Astrocyte of the cerebellum (primary cell): ENCODE measurements around the gene AMDHD1.

Experiments used
- DNase-seq: peaks from one replicate; pipeline ENCODE4 v3.0.0-alpha.2; 2011; ENCODE audit warnings: low read depth
- H3K4me3 ChIP-seq: 2 replicates; pipeline ENCODE4 v1.5.1; 2011; ENCODE audit warnings: mild to moderate bottlenecking, low read depth, low read length, moderate library complexity
- in situ Hi-C: cut with HindIII; loops from 2 replicates; pipeline ENCODE4 v1.10.0; 2017; ENCODE audit warnings: low sequenced_read_pairs
- TF ChIP-seq, protein P1 (sequence below): IDR thresholded peaks from 2 replicates; pipeline ENCODE4 v1.5.1; 2012; ENCODE audit warnings: low read length, low read depth, moderate library complexity, mild to moderate bottlenecking; ENCODE audit errors: missing control alignments

The AMDHD1 gene

DNA sequence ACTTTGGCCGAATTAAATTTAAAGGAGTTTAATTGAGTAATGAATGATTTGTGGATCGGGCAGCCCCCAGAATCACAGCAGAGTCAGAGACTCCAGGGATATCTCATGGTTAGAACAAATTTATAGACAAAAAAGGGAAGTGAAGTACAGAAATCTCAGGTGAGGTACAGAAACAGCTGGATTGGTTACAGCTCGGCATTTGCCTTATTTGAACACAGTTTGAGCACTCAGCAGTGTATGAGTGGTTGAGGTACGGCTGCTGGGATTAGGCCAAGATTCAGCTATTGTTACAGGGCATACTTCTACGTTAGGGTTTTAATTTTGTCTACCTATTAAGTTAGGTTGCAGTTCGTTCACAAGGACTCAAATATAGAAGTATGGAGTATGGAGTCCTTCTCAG, 24.0 kb upstream of the AMDHD1 start:
- in situ Hi-C loops = no loop called here
- no peak for DNase-seq
- no peak overlapping the region for H3K4me3 ChIP-seq
- TF ChIP-seq, protein P1, sequence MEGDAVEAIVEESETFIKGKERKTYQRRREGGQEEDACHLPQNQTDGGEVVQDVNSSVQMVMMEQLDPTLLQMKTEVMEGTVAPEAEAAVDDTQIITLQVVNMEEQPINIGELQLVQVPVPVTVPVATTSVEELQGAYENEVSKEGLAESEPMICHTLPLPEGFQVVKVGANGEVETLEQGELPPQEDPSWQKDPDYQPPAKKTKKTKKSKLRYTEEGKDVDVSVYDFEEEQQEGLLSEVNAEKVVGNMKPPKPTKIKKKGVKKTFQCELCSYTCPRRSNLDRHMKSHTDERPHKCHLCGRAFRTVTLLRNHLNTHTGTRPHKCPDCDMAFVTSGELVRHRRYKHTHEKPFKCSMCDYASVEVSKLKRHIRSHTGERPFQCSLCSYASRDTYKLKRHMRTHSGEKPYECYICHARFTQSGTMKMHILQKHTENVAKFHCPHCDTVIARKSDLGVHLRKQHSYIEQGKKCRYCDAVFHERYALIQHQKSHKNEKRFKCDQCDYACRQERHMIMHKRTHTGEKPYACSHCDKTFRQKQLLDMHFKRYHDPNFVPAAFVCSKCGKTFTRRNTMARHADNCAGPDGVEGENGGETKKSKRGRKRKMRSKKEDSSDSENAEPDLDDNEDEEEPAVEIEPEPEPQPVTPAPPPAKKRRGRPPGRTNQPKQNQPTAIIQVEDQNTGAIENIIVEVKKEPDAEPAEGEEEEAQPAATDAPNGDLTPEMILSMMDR = no peak

DNA sequence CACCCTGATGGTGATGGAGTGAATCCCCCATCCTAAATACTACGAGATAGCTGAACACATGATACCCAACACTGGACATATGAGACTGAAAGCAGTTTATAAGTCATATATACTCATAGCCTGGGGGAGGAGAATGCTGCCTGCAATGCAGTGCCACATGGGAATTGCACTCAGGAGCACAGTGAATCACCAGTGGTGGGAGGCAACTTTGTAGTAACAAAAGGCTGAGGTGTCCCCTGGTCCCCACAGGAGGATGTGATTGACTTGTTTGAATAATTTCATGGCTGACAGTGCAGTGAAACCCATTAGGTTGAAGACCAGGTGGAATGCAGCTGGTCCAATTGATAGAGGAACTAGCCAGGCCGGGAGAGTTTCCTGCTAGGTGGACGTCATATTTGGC, 20.9 kb upstream of the AMDHD1 start:
- no peak for DNase-seq
- in situ Hi-C loops = no loop called here
- no peak overlapping the region for H3K4me3 ChIP-seq
- TF ChIP-seq, protein P1 = no peak

DNA sequence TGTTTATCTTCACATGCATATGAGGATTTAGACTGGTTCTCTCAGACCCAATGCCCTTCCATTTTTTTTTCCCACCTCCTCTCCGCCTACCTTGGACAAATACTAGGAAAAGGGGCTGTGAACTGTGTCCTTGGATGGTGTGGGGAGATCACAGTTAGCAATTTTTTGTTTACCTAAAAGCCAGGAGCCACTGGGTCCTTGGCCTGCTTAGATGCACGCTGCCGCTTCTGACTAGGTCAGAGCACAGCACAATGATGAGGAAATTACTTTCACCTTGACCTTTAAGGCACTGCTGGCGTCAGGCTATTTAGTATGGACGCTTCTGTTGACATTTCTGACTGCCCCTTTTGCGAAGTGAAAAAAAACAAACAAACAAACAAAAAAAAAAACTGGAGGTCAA, 2.6 kb upstream of the AMDHD1 start:
- no peak for DNase-seq
- TF ChIP-seq, protein P1 = no peak
- in situ Hi-C loops = no loop called here
- H3K4me3 ChIP-seq = no peak overlapping the region

DNA sequence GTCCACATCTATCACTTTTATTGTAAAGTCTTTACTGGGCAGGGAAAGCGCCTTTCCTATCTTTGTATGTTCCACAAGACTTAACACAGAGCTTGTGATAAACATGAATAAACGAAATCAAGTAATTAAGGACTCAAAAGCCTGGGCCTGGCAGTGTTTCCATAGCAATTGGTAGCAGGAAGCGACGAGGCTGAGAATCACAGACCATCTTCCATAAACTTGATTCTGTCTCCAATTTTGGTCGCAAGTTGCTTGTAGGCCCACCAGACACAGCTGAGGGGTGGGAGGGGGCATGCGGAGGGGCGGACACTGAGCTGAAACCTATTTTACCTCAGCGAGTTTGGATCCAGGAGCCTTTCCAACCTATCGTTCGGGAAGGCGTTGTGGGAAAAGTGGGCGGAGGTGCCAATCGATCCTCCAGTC, 1.0 kb upstream of the AMDHD1 start:
- DNase-seq = no peak
- in situ Hi-C loops = no loop called here
- H3K4me3 ChIP-seq = peak overlapping the region; percentile 62
- TF ChIP-seq, protein P1 = no peak

DNA sequence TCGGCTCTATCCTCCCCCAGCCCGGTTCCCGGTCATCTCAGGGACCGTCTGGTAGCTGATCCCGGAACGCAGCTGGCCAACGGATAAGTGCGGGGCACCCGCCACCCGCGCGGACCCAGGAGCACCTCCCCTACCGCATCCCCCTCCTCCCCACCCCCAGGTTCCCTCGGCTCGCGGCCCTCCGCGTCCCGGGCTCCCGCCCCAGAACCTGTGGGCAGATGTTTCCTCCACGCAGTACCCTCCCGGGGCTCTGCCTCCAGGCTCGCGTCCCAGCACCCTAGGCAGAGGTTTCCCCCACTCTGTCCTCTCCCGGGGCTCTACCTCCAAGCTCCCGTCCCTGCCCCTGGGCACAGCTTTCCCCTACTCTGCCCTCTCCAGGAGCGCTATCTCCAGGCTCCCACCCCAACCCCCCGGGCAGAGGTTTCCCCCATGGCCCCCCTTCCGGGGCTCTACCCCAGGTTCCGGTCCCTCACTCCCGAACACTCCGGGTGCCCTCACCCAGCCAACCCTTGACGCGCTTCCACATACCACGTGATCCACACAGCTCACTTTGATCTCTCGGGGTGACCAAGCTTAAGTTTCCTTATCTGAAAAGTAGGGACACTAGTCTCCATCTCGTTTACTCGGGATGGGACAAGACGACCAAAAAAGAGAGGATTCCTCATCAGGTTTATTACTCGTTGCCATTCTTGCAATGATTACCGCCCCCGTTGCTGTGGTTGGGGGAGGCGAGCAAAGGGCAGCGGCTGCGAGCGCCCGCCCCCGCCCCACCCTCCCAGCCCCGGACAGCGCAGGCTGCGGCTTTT, 404 bp upstream of the AMDHD1 start, which contains the start of gene CCDC38:
CCDC38 (minus strand) TSS at position 91 of the 806 bp plus-strand sequence. CDS start 6,105 bp downstream, outside the sequence.
- DNase-seq = peak; percentile 8
- TF ChIP-seq, protein P1 = no peak
- H3K4me3 ChIP-seq = peak within 1 kb of the TSS; percentile 62
- in situ Hi-C loops = no loop called here

DNA sequence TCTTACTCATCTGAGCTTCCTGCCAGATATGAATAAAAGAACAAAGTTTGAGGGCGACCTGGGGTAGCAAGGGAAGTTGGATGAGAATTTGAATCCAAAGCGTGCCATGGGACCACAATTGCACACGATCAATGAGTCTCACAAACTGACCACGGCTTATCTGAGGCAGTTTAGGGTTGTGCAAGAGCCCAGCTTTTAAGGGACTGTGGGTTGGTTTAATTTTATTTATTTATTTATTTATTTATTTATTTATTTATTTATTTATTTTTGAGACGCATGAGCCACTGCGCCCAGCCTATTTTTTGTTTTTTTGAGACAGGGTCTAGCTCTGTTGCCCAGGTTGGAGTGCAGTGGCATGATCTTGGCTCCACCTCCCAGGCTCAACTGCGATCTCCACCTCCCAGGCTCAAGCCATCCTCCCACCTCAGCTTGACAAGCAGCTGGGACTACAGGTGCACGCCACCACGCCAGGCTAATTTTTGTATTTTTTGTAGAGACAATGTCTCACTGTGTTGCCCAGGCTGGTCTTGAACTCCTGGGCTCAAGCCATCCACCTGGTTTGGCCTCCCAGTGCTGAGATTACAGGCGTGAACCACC, 1.1 kb downstream of the AMDHD1 start:
- no peak for DNase-seq
- in situ Hi-C loops = no loop called here
- no peak overlapping the region for H3K4me3 ChIP-seq
- TF ChIP-seq, protein P1 = no peak
